Occipital lobe (tissue), 2 donors: ENCODE results near the gene VPS54. TPM values are rescaled to one million over a fixed set of nuclear protein-coding genes. Genes with fewer than 3 reads are reported as not detected.

Source experiments
- DNase-seq: peaks from one replicate; lab custom pipeline; 2025; lab: John Stamatoyannopoulos, UW
- total RNA-seq: library from RNA; depleted of rRNA; stranded (reverse); fragments of >200 nt; gene quantifications from one replicate; pipeline ENCODE4 v1.2.3, GENCODE V29; 2014

Gene VPS54
- 43.5 TPM for total RNA-seq

- peak; percentile 81 for DNase-seq
Measured at GRCh38 chr2:64019083-64019974, at the start of gene VPS54. Gene VPS54, minus strand, starts transcription at chr2:64019428. Its CDS starts 35,429 bp downstream, at chr2:63983999.

- no peak for DNase-seq
Measured at GRCh38 chr2:64067326-64067725, 48.1 kb upstream of the VPS54 start.

- DNase-seq, result no peak
Measured at GRCh38 chr2:64065516-64065915, 46.3 kb upstream of the VPS54 start.

GRCh38 chr2:64063924-64064331, 44.7 kb upstream of the VPS54 start:
- DNase-seq, result no peak

- DNase-seq, result no peak
Measured at GRCh38 chr2:64063454-64063853, 44.2 kb upstream of the VPS54 start.

GRCh38 chr2:64062840-64063239, 43.6 kb upstream of the VPS54 start:
- DNase-seq, result no peak

GRCh38 chr2:64059270-64059669, 40.0 kb upstream of the VPS54 start:
- no peak for DNase-seq

GRCh38 chr2:64056021-64056420, 36.8 kb upstream of the VPS54 start:
- no peak for DNase-seq

GRCh38 chr2:64054161-64054915, 35.1 kb upstream of the VPS54 start:
- DNase-seq, result no peak

GRCh38 chr2:64052463-64053241, 33.4 kb upstream of the VPS54 start:
- DNase-seq, result no peak

GRCh38 chr2:64049633-64050220, 30.5 kb upstream of the VPS54 start:
- peak; percentile 30 for DNase-seq

GRCh38 chr2:64045938-64046337, 26.7 kb upstream of the VPS54 start:
- DNase-seq, result no peak

GRCh38 chr2:64040161-64040560, 20.9 kb upstream of the VPS54 start:
- DNase-seq, result no peak

- DNase-seq, result no peak
Measured at GRCh38 chr2:64036034-64036705, 16.9 kb upstream of the VPS54 start.

GRCh38 chr2:64035072-64035942, 16.1 kb upstream of the VPS54 start:
- no peak for DNase-seq

- DNase-seq, result no peak
Measured at GRCh38 chr2:64029116-64029665, 10.0 kb upstream of the VPS54 start.

GRCh38 chr2:64025741-64026140, 6.5 kb upstream of the VPS54 start:
- no peak for DNase-seq

- DNase-seq, result no peak
Measured at GRCh38 chr2:64024259-64024949, 5.2 kb upstream of the VPS54 start.
